ENCODE measurements around the gene TRPM2.

Gene TRPM2

GRCh38 chr21:44434568-44434925 is 81.1 kb downstream of the TRPM2 start:
- H3K36me3 Mint-ChIP-seq (ENCODE audit: low read depth): no peaks in the 10 kb centered on the region
- H3K4me1 Mint-ChIP-seq (ENCODE audit: low read depth): no peaks in the 10 kb centered on the region
- no peak overlapping the region for H3K27ac Mint-ChIP-seq

GRCh38 chr21:44434936-44435635 is 81.7 kb downstream of the TRPM2 start:
- Mint-ChIP-seq H3K4me3 (no peak overlapping the region), H3K27me3 (no peaks in the 10 kb centered on the region), H3K9me3 (peaks cover 8% of the 10 kb centered on the region), H3K4me1 (ENCODE audit: low read depth) (no peaks in the 10 kb centered on the region), H3K36me3 (ENCODE audit: low read depth) (no peaks in the 10 kb centered on the region), H3K27ac (no peak overlapping the region)

More at GRCh38 chr21:44434568-44434925, 81.1 kb downstream of the TRPM2 start:
- Mint-ChIP-seq H3K9me3 (peaks cover 14% of the 10 kb centered on the region), H3K27me3 (no peaks in the 10 kb centered on the region), H3K4me3 (no peak overlapping the region)

- Mint-ChIP-seq H3K4me3 (no peak overlapping the region), H3K27me3 (no peaks in the 10 kb centered on the region), H3K9me3 (peaks cover 2% of the 10 kb centered on the region), H3K36me3 (ENCODE audit: low read depth) (no peaks in the 10 kb centered on the region), H3K27ac (no peak overlapping the region), H3K4me1 (ENCODE audit: low read depth) (no peaks in the 10 kb centered on the region)
These were observed 82.7 kb downstream of the TRPM2 start for GRCh38 chr21:44436111-44436611.

GRCh38 chr21:44436958-44437357 is 83.5 kb downstream of the TRPM2 start:
- no peaks in the 10 kb centered on the region for H3K36me3 Mint-ChIP-seq (ENCODE audit: low read depth)
- no peaks in the 10 kb centered on the region for H3K4me1 Mint-ChIP-seq (ENCODE audit: low read depth)
- no peaks in the 10 kb centered on the region for H3K9me3 Mint-ChIP-seq
- H3K4me3 Mint-ChIP-seq: no peak overlapping the region
- H3K27ac Mint-ChIP-seq: no peak overlapping the region
- no peaks in the 10 kb centered on the region for H3K27me3 Mint-ChIP-seq

GRCh38 chr21:44437371-44437695 is 83.9 kb downstream of the TRPM2 start:
- H3K9me3 Mint-ChIP-seq: no peaks in the 10 kb centered on the region
- H3K4me3 Mint-ChIP-seq: no peak overlapping the region
- H3K36me3 Mint-ChIP-seq (ENCODE audit: low read depth): no peaks in the 10 kb centered on the region
- no peaks in the 10 kb centered on the region for H3K27me3 Mint-ChIP-seq
- H3K27ac Mint-ChIP-seq: no peak overlapping the region
- H3K4me1 Mint-ChIP-seq (ENCODE audit: low read depth): no peaks in the 10 kb centered on the region

GRCh38 chr21:44437696-44438431 is 84.4 kb downstream of the TRPM2 start:
- Mint-ChIP-seq H3K9me3 (no peaks in the 10 kb centered on the region), H3K27me3 (no peaks in the 10 kb centered on the region), H3K4me3 (no peak overlapping the region), H3K4me1 (ENCODE audit: low read depth) (no peaks in the 10 kb centered on the region), H3K36me3 (ENCODE audit: low read depth) (no peaks in the 10 kb centered on the region), H3K27ac (no peak overlapping the region)

GRCh38 chr21:44438531-44439210 is 85.2 kb downstream of the TRPM2 start:
- Mint-ChIP-seq H3K27ac (no peak overlapping the region), H3K4me3 (no peak overlapping the region), H3K36me3 (ENCODE audit: low read depth) (no peaks in the 10 kb centered on the region), H3K9me3 (no peaks in the 10 kb centered on the region), H3K27me3 (no peaks in the 10 kb centered on the region), H3K4me1 (ENCODE audit: low read depth) (no peaks in the 10 kb centered on the region)

GRCh38 chr21:44439211-44439600 is 85.8 kb downstream of the TRPM2 start:
- H3K36me3 Mint-ChIP-seq (ENCODE audit: low read depth): no peaks in the 10 kb centered on the region
- no peak overlapping the region for H3K27ac Mint-ChIP-seq
- H3K4me3 Mint-ChIP-seq: no peak overlapping the region
- no peaks in the 10 kb centered on the region for H3K9me3 Mint-ChIP-seq
- no peaks in the 10 kb centered on the region for H3K4me1 Mint-ChIP-seq (ENCODE audit: low read depth)
- H3K27me3 Mint-ChIP-seq: no peaks in the 10 kb centered on the region

- H3K4me1 Mint-ChIP-seq (ENCODE audit: low read depth): no peaks in the 10 kb centered on the region
- H3K27me3 Mint-ChIP-seq: no peaks in the 10 kb centered on the region
- H3K9me3 Mint-ChIP-seq: no peaks in the 10 kb centered on the region
- no peaks in the 10 kb centered on the region for H3K36me3 Mint-ChIP-seq (ENCODE audit: low read depth)
- no peak overlapping the region for H3K4me3 Mint-ChIP-seq
- no peak overlapping the region for H3K27ac Mint-ChIP-seq
These were observed 87.0 kb downstream of the TRPM2 start for GRCh38 chr21:44440241-44441040.

GRCh38 chr21:44441041-44441400 is 87.6 kb downstream of the TRPM2 start:
- H3K4me1 Mint-ChIP-seq (ENCODE audit: low read depth): no peaks in the 10 kb centered on the region
- H3K9me3 Mint-ChIP-seq: no peaks in the 10 kb centered on the region
- no peaks in the 10 kb centered on the region for H3K27me3 Mint-ChIP-seq
- H3K27ac Mint-ChIP-seq: no peak overlapping the region
- H3K4me3 Mint-ChIP-seq: no peak overlapping the region
- H3K36me3 Mint-ChIP-seq (ENCODE audit: low read depth): no peaks in the 10 kb centered on the region

GRCh38 chr21:44441581-44442265 is 88.3 kb downstream of the TRPM2 start:
- Mint-ChIP-seq H3K4me3 (no peak overlapping the region), H3K4me1 (ENCODE audit: low read depth) (no peaks in the 10 kb centered on the region), H3K9me3 (no peaks in the 10 kb centered on the region), H3K27ac (no peak overlapping the region), H3K36me3 (ENCODE audit: low read depth) (no peaks in the 10 kb centered on the region), H3K27me3 (no peaks in the 10 kb centered on the region)

- Mint-ChIP-seq H3K27ac (no peak overlapping the region), H3K4me1 (ENCODE audit: low read depth) (no peaks in the 10 kb centered on the region), H3K27me3 (peaks cover 3% of the 10 kb centered on the region), H3K4me3 (no peak overlapping the region), H3K36me3 (ENCODE audit: low read depth) (no peaks in the 10 kb centered on the region), H3K9me3 (no peaks in the 10 kb centered on the region)
These were observed 89.1 kb downstream of the TRPM2 start for GRCh38 chr21:44442266-44443125.

GRCh38 chr21:44443291-44443890 is 90.0 kb downstream of the TRPM2 start:
- peaks cover 3% of the 10 kb centered on the region for H3K27me3 Mint-ChIP-seq
- no peaks in the 10 kb centered on the region for H3K4me1 Mint-ChIP-seq (ENCODE audit: low read depth)
- H3K36me3 Mint-ChIP-seq (ENCODE audit: low read depth): no peaks in the 10 kb centered on the region
- no peak overlapping the region for H3K4me3 Mint-ChIP-seq
- H3K9me3 Mint-ChIP-seq: no peaks in the 10 kb centered on the region
- H3K27ac Mint-ChIP-seq: no peak overlapping the region
